H9 (cell line): ENCODE measurements around the gene ENPP6. TPM values are rescaled to one million over a fixed set of nuclear protein-coding genes. Genes with fewer than 3 reads are reported as not detected.
A peak's percentile ranks its signal among the peaks of the same experiment; 100 is the strongest.

Experiments used
- DNase-seq: peaks from one replicate; pipeline ENCODE4 v3.0.0-alpha.2; 2017
- H2AFZ ChIP-seq: one replicate; pipeline ENCODE4 v1.6.1; 2013; ENCODE audit warnings: mild to moderate bottlenecking, low read length, control low read depth, moderate library complexity
- H2AK5ac ChIP-seq: 2 replicates; pipeline ENCODE4 v1.6.1; 2013; ENCODE audit warnings: low read length, control low read depth, mixed read lengths; ENCODE audit not compliant: insufficient read length
- H2BK120ac ChIP-seq: one replicate; pipeline ENCODE4 v1.6.1; 2013; ENCODE audit warnings: low read depth, mild to moderate bottlenecking, low read length, control low read depth, inconsistent platforms; ENCODE audit not compliant: poor library complexity, severe bottlenecking
- H2BK12ac ChIP-seq: 2 replicates; pipeline ENCODE4 v1.6.1; 2013; ENCODE audit warnings: low read length, control low read depth, mixed read lengths, low read depth; ENCODE audit not compliant: insufficient read length
- H2BK15ac ChIP-seq: 2 replicates; pipeline ENCODE4 v1.6.1; 2013; ENCODE audit warnings: low read depth, low read length, control low read depth
- H2BK20ac ChIP-seq: one replicate; pipeline ENCODE4 v1.6.1; 2013; ENCODE audit warnings: low read depth, mild to moderate bottlenecking, low read length, control low read depth, inconsistent platforms; ENCODE audit not compliant: poor library complexity, severe bottlenecking
- H2BK5ac ChIP-seq: 2 replicates; pipeline ENCODE4 v1.6.1; 2013; ENCODE audit warnings: low read length, control low read depth, mixed read lengths; ENCODE audit not compliant: insufficient read length
- H3K14ac ChIP-seq: 2 replicates; pipeline ENCODE4 v1.6.1; 2013; ENCODE audit warnings: low read length, control low read depth; ENCODE audit not compliant: insufficient read depth
- H3K18ac ChIP-seq: 2 replicates; pipeline ENCODE4 v1.6.1; 2013; ENCODE audit warnings: low read depth, mild to moderate bottlenecking, mixed read lengths, low read length, control low read depth; ENCODE audit not compliant: insufficient read length
- H3K23ac ChIP-seq: 2 replicates; pipeline ENCODE4 v1.6.1; 2013; ENCODE audit warnings: low read length, control low read depth, mixed read lengths, low read depth; ENCODE audit not compliant: insufficient read length
- H3K23me2 ChIP-seq: 2 replicates; pipeline ENCODE4 v1.6.1; 2013; ENCODE audit warnings: low read depth, mild to moderate bottlenecking, mixed read lengths, low read length, control low read depth; ENCODE audit not compliant: insufficient read length, poor library complexity, severe bottlenecking
- H3K27ac ChIP-seq: 2 replicates; pipeline ENCODE4 v1.5.1; 2013; ENCODE audit warnings: low read length, control low read depth, mixed read lengths, low read depth; ENCODE audit not compliant: insufficient read length
- H3K27me3 ChIP-seq: 2 replicates; pipeline ENCODE4 v1.6.1; 2013; ENCODE audit warnings: low read length, control low read depth, inconsistent platforms; ENCODE audit not compliant: insufficient read depth
- H3K4ac ChIP-seq: 2 replicates; pipeline ENCODE4 v1.6.1; 2013; ENCODE audit warnings: low read depth, mild to moderate bottlenecking, control low read depth, inconsistent platforms, low read length, moderate library complexity
- H3K4me1 ChIP-seq: 2 replicates; pipeline ENCODE4 v1.6.1; 2013; ENCODE audit warnings: low read length, control low read depth, inconsistent platforms; ENCODE audit not compliant: insufficient read depth
- H3K4me2 ChIP-seq: 2 replicates; pipeline ENCODE4 v1.6.1; 2013; ENCODE audit warnings: low read length, control low read depth, mixed read lengths; ENCODE audit not compliant: insufficient read length, insufficient read depth
- H3K56ac ChIP-seq: 2 replicates; pipeline ENCODE4 v1.6.1; 2013; ENCODE audit warnings: low read depth, mild to moderate bottlenecking, mixed read lengths, low read length, control low read depth; ENCODE audit not compliant: insufficient read length
- H3K79me1 ChIP-seq: 2 replicates; pipeline ENCODE4 v1.6.1; 2013; ENCODE audit warnings: low read depth, mild to moderate bottlenecking, moderate library complexity, low read length, control low read depth, inconsistent platforms; ENCODE audit not compliant: insufficient read depth, poor library complexity, severe bottlenecking
- H3K79me2 ChIP-seq: 2 replicates; pipeline ENCODE4 v1.6.1; 2013; ENCODE audit warnings: low read length, control low read depth, inconsistent platforms; ENCODE audit not compliant: insufficient read depth
- H3K9ac ChIP-seq: 2 replicates; pipeline ENCODE4 v1.6.1; 2013; ENCODE audit warnings: low read length, control low read depth, mixed read lengths; ENCODE audit not compliant: insufficient read length; ENCODE audit errors: extremely low read depth
- H3K9me3 ChIP-seq: one replicate; pipeline ENCODE4 v1.6.1; 2013; ENCODE audit warnings: low read depth, low read length, inconsistent platforms; ENCODE audit not compliant: control insufficient read depth
- H3T11ph ChIP-seq: one replicate; pipeline ENCODE4 v1.6.1; 2013; ENCODE audit warnings: mild to moderate bottlenecking, low read length, control low read depth, inconsistent platforms
- H4K20me1 ChIP-seq: one replicate; pipeline ENCODE4 v1.6.1; 2013; ENCODE audit not compliant: control insufficient read depth, insufficient read length, insufficient read depth
- H4K5ac ChIP-seq: 2 replicates; pipeline ENCODE4 v1.6.1; 2013; ENCODE audit warnings: low read depth, mild to moderate bottlenecking, mixed read lengths, low read length, control low read depth; ENCODE audit not compliant: insufficient read length
- H4K8ac ChIP-seq: replicated peaks from 2 replicates; pipeline ENCODE4 v1.6.1; 2013; ENCODE audit warnings: low read length, control low read depth, mixed read lengths, low read depth; ENCODE audit not compliant: insufficient read length
- H4K91ac ChIP-seq: 2 replicates; pipeline ENCODE4 v1.6.1; 2013; ENCODE audit warnings: low read depth, mild to moderate bottlenecking, moderate library complexity, mixed read lengths, low read length, control low read depth; ENCODE audit not compliant: insufficient read length
- H3K27ac Mint-ChIP-seq, 3 experiments: 2 replicates in 2 of 3; 3 replicates in 1 of 3; pipeline ENCODE4 v1.8.0; 2020 to 2021; ENCODE audit warnings: mixed read lengths in 3 of 3, mild to moderate bottlenecking in 1 of 3, moderate library complexity in 1 of 3
- H3K27me3 Mint-ChIP-seq: 2 replicates; pipeline ENCODE4 v1.8.0; 2021; ENCODE audit warnings: low read depth, mild to moderate bottlenecking, moderate library complexity, mixed read lengths
- H3K36me3 Mint-ChIP-seq, 3 experiments: 2 replicates in 2 of 3; 3 replicates in 1 of 3; pipeline ENCODE4 v1.8.0; 2020 to 2021; ENCODE audit warnings: low read depth in 3 of 3, mixed read lengths in 3 of 3; ENCODE audit not compliant: insufficient read depth in 1 of 3
- H3K4me1 Mint-ChIP-seq, 2 experiments: 2 replicates each; pipeline ENCODE4 v1.8.0; 2020; ENCODE audit warnings: mixed read lengths in 2 of 2
- H3K4me3 Mint-ChIP-seq, 2 experiments: 2 replicates in 1 of 2; 3 replicates in 1 of 2; pipeline ENCODE4 v1.8.0; 2020 to 2021; ENCODE audit warnings: mild to moderate bottlenecking in 2 of 2, mixed read lengths in 2 of 2, moderate library complexity in 1 of 2
- H3K9me3 Mint-ChIP-seq, 2 experiments: 2 replicates in 1 of 2; 3 replicates in 1 of 2; pipeline ENCODE4 v1.8.0; 2020; ENCODE audit warnings: mild to moderate bottlenecking in 2 of 2, mixed read lengths in 2 of 2, moderate library complexity in 1 of 2
- WGBS: extraction: QIAGEN DNeasy Blood & Tissue Kit; methylation state at CpG from one replicate; pipeline ENCODE4 v1.1.7; 2013; ENCODE audit warnings: missing lambda C conversion rate, low lambda C conversion rate, mixed read lengths; ENCODE audit not compliant: insufficient read length; ENCODE audit errors: extremely low coverage; 5-methylcytosine and 5-hydroxymethylcytosine counted together
- total RNA-seq: library from RNA; stranded (reverse); gene quantifications from 2 replicates; pipeline ENCODE4 v1.2.1, GENCODE V29; 2021
- TF ChIP-seq, protein P1 (sequence below): fragments of 200-600 bp; sonication (generic); conservative IDR thresholded peaks from 3 replicates; pipeline ENCODE4 v1.8.0; 2021; ENCODE audit warnings: antibody characterized with exemption, mild to moderate bottlenecking

The ENPP6 gene
- total RNA-seq, 1 experiment from 2014 or later = not detected

- 0 out of 7 replicates have a peak, but pooled peaks cover 0 to 4% (median 0%) of the 10 kb centered on the region in 3 experiments for H3K36me3 Mint-ChIP-seq
- H3T11ph ChIP-seq = no peak overlapping the region
- no peak overlapping the region for H3K4me2 ChIP-seq
- no peaks in the 10 kb centered on the region for H3K9me3 ChIP-seq
- no peaks in the 10 kb centered on the region for H3K23me2 ChIP-seq
- no peak overlapping the region for H3K4me3 Mint-ChIP-seq
- H3K27ac ChIP-seq = no peak overlapping the region
- no peak overlapping the region for H2BK15ac ChIP-seq
- no peaks in the 10 kb centered on the region for H3K79me1 ChIP-seq
- no peak overlapping the region for H2BK20ac ChIP-seq
- H3K4ac ChIP-seq = no peak overlapping the region
- H2BK5ac ChIP-seq = no peak overlapping the region
- no peak overlapping the region for H3K18ac ChIP-seq
- no peak overlapping the region for H4K91ac ChIP-seq
- peaks cover 0 to 1% of the 10 kb centered on the region in 2 experiments; a peak in 1 of 5 replicates for H3K9me3 Mint-ChIP-seq
- H3K79me2 ChIP-seq = no peaks in the 10 kb centered on the region
- peaks cover 23% of the 10 kb centered on the region for H3K27me3 Mint-ChIP-seq
- no peak overlapping the region for H3K14ac ChIP-seq
- no peak overlapping the region for H3K56ac ChIP-seq
- H3K27ac Mint-ChIP-seq = no peak overlapping the region
- no peak overlapping the region for H2AK5ac ChIP-seq
- H4K8ac ChIP-seq = no peak overlapping the region
- H3K9ac ChIP-seq = no peak overlapping the region
- TF ChIP-seq, protein P1, sequence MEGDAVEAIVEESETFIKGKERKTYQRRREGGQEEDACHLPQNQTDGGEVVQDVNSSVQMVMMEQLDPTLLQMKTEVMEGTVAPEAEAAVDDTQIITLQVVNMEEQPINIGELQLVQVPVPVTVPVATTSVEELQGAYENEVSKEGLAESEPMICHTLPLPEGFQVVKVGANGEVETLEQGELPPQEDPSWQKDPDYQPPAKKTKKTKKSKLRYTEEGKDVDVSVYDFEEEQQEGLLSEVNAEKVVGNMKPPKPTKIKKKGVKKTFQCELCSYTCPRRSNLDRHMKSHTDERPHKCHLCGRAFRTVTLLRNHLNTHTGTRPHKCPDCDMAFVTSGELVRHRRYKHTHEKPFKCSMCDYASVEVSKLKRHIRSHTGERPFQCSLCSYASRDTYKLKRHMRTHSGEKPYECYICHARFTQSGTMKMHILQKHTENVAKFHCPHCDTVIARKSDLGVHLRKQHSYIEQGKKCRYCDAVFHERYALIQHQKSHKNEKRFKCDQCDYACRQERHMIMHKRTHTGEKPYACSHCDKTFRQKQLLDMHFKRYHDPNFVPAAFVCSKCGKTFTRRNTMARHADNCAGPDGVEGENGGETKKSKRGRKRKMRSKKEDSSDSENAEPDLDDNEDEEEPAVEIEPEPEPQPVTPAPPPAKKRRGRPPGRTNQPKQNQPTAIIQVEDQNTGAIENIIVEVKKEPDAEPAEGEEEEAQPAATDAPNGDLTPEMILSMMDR = peak; percentile 71
- H3K27me3 ChIP-seq = peaks cover 2% of the 10 kb centered on the region; the same call in 1 of the 2 replicates
- no peaks in the 10 kb centered on the region for H3K4me1 ChIP-seq
- WGBS = no CpG with 5 or more reads among the region's 14 CpGs
- no peak overlapping the region for H3K23ac ChIP-seq
- H3K4me1 Mint-ChIP-seq = peaks cover 29 to 30% of the 10 kb centered on the region in 2 experiments
- no peaks in the 10 kb centered on the region for H4K20me1 ChIP-seq
- H2BK12ac ChIP-seq = no peak overlapping the region
- peak; percentile 68 for DNase-seq
- no peak overlapping the region for H4K5ac ChIP-seq
- H2BK120ac ChIP-seq = no peak overlapping the region
- no peak overlapping the region for H2AFZ ChIP-seq
Observed at GRCh38 chr4:184100297-184100885, 117.3 kb downstream of the ENPP6 start.
